Brain microvascular endothelial cell (primary cell): ENCODE measurements around the gene HELZ.

Experiments used
- DNase-seq: peaks from one replicate; pipeline ENCODE4 v3.0.0-alpha.2; 2020
- H3K27ac ChIP-seq: fragments of 250-450 bp; sonication (Bioruptor Pico); 2 replicates; pipeline ENCODE4 v1.5.1; 2020; ENCODE audit warnings: mild to moderate bottlenecking, moderate library complexity
- H3K27me3 ChIP-seq: fragments of 250-450 bp; sonication (Bioruptor Pico); replicated peaks from 2 replicates; pipeline ENCODE4 v1.5.1; 2020; ENCODE audit warnings: mild to moderate bottlenecking
- H3K36me3 ChIP-seq: fragments of 250-450 bp; sonication (Bioruptor Pico); replicated peaks from 2 replicates; pipeline ENCODE4 v1.5.1; 2020; ENCODE audit warnings: mild to moderate bottlenecking
- H3K4me3 ChIP-seq: 2 replicates; pipeline ENCODE4 v1.5.1; 2011; ENCODE audit warnings: low read depth, mild to moderate bottlenecking, control low read depth, low read length, moderate library complexity
- in situ Hi-C: cut with HindIII; loops from 2 replicates; pipeline ENCODE4 v1.10.0; 2017; ENCODE audit warnings: low sequenced_read_pairs, low pct_ligation_motif_present
- TF ChIP-seq, protein P1 (sequence below): IDR thresholded peaks from 2 replicates; pipeline ENCODE4 v1.5.1; 2011; ENCODE audit warnings: low read depth, mild to moderate bottlenecking, moderate library complexity, low read length, control low read depth, inconsistent platforms; ENCODE audit errors: missing control alignments

Gene HELZ

DNA sequence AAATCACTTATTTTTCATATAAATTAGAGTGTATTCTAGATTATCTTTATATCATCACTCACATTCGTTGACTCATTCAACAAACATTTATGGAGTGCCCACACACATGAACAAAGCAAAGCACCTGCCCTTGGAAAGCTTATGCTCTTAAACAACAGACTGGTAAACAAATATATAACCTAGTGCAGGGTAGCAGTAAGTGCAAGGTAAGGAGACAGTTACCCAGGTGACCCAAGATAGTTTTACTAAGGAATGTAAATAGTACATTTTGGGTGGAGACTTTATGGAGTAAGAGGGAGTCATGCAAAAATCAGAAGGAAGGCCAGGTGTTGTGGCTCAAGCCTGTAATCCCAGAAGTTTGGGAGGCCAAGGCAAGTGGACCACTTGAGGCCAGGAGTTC lies 40.4 kb upstream of the HELZ start:
- Histone ChIP-seq H3K27ac (no peak overlapping the region), H3K4me3 (no peak overlapping the region), H3K27me3 (no peaks in the 10 kb centered on the region), H3K36me3 (no peaks in the 10 kb centered on the region)
- DNase-seq: no peak
- TF ChIP-seq, protein P1, sequence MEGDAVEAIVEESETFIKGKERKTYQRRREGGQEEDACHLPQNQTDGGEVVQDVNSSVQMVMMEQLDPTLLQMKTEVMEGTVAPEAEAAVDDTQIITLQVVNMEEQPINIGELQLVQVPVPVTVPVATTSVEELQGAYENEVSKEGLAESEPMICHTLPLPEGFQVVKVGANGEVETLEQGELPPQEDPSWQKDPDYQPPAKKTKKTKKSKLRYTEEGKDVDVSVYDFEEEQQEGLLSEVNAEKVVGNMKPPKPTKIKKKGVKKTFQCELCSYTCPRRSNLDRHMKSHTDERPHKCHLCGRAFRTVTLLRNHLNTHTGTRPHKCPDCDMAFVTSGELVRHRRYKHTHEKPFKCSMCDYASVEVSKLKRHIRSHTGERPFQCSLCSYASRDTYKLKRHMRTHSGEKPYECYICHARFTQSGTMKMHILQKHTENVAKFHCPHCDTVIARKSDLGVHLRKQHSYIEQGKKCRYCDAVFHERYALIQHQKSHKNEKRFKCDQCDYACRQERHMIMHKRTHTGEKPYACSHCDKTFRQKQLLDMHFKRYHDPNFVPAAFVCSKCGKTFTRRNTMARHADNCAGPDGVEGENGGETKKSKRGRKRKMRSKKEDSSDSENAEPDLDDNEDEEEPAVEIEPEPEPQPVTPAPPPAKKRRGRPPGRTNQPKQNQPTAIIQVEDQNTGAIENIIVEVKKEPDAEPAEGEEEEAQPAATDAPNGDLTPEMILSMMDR: no peak
- in situ Hi-C loops: no loop called here

DNA sequence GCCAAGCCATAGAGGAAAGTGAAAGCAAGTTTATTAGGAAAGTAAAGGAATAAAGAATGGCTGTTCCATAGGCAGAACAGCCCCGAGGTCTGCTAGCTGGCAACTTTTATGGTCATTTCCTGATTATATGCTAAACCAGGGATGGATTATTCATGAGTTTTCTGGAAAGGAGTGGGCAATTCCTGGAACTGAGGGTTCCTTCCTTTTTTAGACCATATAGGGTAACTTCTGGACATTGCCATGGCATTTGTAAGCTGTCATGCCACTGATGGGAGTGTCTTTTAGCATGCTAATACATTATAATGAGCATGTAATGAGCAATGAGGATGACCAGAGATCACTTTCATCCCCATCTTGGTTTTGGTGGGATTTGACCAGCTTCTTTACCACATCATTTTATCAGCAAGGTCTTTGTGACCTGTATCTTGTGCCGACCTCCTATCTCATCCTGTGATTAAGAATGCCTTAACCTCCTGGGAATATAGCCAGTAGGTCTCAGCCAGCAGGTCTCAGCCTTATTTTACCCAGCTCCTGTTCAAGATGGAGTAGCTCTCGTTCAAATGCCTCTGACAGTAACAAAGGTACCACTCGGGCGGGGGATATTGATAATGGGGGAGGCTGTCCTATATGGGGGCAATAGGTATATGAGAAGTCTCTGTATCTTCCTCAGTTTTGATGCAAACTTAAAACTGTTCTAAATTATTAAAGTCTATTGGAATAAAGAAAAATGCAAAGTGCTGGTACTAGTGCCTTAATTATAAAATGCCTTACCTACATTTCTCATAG lies 38.9 kb upstream of the HELZ start:
- in situ Hi-C loops: no loop called here
- Histone ChIP-seq H3K36me3 (no peaks in the 10 kb centered on the region), H3K27me3 (no peaks in the 10 kb centered on the region)

GRCh38 chr17:67281743-67282142 lies 36.7 kb upstream of the HELZ start:
- no peak for DNase-seq
- in situ Hi-C loops: no loop called here
- no peaks in the 10 kb centered on the region for H3K36me3 ChIP-seq
- H3K27me3 ChIP-seq: no peaks in the 10 kb centered on the region
- TF ChIP-seq, protein P1: no peak
- no peak overlapping the region for H3K27ac ChIP-seq
- no peak overlapping the region for H3K4me3 ChIP-seq

More for the DNA sequence above, 38.9 kb upstream of the HELZ start:
- TF ChIP-seq, protein P1: no peak
- no peak overlapping the region for H3K27ac ChIP-seq
- no peak for DNase-seq
- H3K4me3 ChIP-seq: no peak overlapping the region

DNA sequence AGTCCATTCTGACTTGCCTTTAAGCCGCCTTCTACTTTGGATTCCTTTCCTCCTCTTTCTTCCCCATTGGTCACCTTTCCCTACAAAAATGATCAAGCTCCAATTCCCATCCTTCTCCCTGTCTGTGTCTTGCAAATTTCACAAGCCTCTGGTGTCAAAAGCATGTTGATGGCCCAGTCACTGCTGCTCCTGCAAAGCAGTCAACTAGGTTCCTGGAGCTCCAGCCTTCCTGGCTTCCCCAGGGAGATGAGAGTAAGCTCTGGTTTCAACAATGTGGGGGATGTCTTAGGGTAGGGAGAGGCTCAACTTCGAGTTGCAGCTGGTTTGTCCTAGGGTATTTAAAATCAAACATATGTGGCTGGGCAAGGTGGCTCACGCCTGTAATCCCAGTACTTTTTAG lies 36.1 kb upstream of the HELZ start:
- Histone ChIP-seq H3K27me3 (no peaks in the 10 kb centered on the region), H3K4me3 (no peak overlapping the region), H3K27ac (no peak overlapping the region), H3K36me3 (no peaks in the 10 kb centered on the region)
- in situ Hi-C loops: no loop called here
- TF ChIP-seq, protein P1: no peak
- no peak for DNase-seq

- in situ Hi-C loops: no loop called here
- Histone ChIP-seq H3K27ac (no peak overlapping the region), H3K36me3 (no peaks in the 10 kb centered on the region), H3K4me3 (no peak overlapping the region), H3K27me3 (no peaks in the 10 kb centered on the region)
- TF ChIP-seq, protein P1: no peak
- no peak for DNase-seq
Measured at GRCh38 chr17:67280279-67280678, 35.3 kb upstream of the HELZ start.

DNA sequence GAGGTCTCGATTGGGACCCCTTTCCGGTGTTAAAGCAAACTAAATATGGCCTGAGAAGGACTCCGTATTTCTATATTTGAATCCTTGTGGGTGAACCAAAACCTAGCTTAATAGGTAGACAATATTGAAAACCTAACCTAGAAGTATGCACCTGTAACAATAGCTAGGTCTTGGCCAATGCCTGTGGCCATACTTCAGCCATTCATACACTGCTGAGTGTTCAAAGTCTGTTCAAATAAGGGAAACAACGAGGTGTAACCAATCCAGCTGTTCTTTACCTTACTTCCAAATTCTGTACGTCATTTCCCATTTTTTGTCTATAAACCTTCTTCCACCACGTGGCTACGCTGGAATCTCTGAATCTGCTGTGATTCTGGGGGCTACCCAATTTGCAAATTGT lies 34.1 kb upstream of the HELZ start:
- in situ Hi-C loops: no loop called here
- H3K27ac ChIP-seq: no peak overlapping the region
- no peaks in the 10 kb centered on the region for H3K27me3 ChIP-seq
- H3K4me3 ChIP-seq: no peak overlapping the region
- no peaks in the 10 kb centered on the region for H3K36me3 ChIP-seq
- TF ChIP-seq, protein P1: no peak
- no peak for DNase-seq
